Fibroblast of skin of scalp (primary cell): ENCODE results near the gene DEPDC4.

ENCODE experiments used
- DNase-seq: peaks from one replicate; pipeline ENCODE4 v3.0.0-alpha.2; 2013

Gene DEPDC4

GRCh38 chr12:100213016-100213891, 53.6 kb downstream of the DEPDC4 start:
- no peak for DNase-seq

- no peak for DNase-seq
Observed at GRCh38 chr12:100211698-100212097, 55.2 kb downstream of the DEPDC4 start.

GRCh38 chr12:100208834-100209233, 58.0 kb downstream of the DEPDC4 start:
- DNase-seq = no peak

- DNase-seq = no peak
Observed at GRCh38 chr12:100207311-100207710, 59.6 kb downstream of the DEPDC4 start.

GRCh38 chr12:100201604-100202423, 65.1 kb downstream of the DEPDC4 start:
- no peak for DNase-seq

- peak; percentile 96 for DNase-seq
Observed at GRCh38 chr12:100200463-100201181, 66.3 kb downstream of the DEPDC4 start, which contains the start of gene ACTR6. TSS of gene ACTR6 (plus strand) at chr12:100200815. CDS start at chr12:100200852, 37 bp downstream.

GRCh38 chr12:100199347-100200149, 67.3 kb downstream of the DEPDC4 start:
- DNase-seq = peak; percentile 13

GRCh38 chr12:100199023-100199346, 67.9 kb downstream of the DEPDC4 start:
- DNase-seq = no peak

GRCh38 chr12:100197486-100197885, 69.4 kb downstream of the DEPDC4 start:
- no peak for DNase-seq

GRCh38 chr12:100193085-100193484, 73.8 kb downstream of the DEPDC4 start:
- no peak for DNase-seq
